ENCODE measurements around the gene UPP1. TPM values are rescaled to one million over a fixed set of nuclear protein-coding genes. Genes with fewer than 3 reads are reported as not detected.
"Not testable (repeated sequence)": the region's sequence is repeated elsewhere in the genome, so short reads cannot be mapped to it uniquely, and the experiment has no call there.

UPP1 gene
- total RNA-seq: 8.1 TPM

GRCh38 chr7:48089046-48090003 is at the start of gene UPP1:
UPP1 (plus strand) TSS chr7:48089265; CDS start chr7:48094784, 5,519 bp downstream.
- DNase-seq (ENCODE audit: low spot score): no peak

DNA sequence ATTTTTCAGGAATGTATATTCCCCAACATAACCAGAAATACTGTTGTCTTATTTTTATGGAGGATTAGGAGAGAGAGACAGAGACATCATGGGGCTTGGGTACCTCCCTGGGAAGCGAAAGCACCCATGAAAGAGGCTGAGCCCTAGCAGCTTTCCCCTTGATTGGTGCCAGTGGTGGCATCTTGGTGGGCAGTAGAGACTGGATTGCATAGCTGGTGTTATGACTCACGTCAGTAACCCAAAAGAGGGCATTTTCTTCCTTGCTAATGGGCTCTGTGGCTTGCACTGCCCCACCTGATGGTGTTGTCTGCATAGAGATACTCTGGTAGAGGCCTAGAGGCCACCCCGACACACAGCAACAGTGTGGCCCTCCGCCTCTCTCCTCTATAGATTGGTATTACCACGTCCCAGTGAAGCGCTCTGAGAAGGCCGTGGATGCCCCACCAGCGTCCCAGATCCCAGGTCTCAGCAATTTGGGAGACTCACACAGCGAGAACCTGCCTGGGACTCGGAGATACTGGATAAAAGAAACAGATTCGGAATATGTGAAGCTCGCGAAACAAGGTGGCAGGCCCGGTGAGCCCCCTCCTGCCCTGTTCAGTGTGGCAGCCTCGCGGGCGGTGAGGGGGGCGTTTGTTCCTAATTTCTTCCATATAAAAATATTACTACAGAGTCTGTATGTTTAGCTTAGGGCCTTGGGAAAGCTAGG is 48.0 kb upstream of the UPP1 start:
- ATAC-seq: no peak
- DNase-seq (ENCODE audit: low spot score): no peak

More at GRCh38 chr7:48089046-48090003, at the start of gene UPP1:
- peak; percentile 90 for ATAC-seq

- ATAC-seq: no peak
Measured at GRCh38 chr7:48041653-48041970, 47.5 kb upstream of the UPP1 start.

GRCh38 chr7:48042216-48042615 is 46.8 kb upstream of the UPP1 start:
- ATAC-seq (no peak), DNase-seq (ENCODE audit: low spot score) (no peak)

More at GRCh38 chr7:48041653-48041970, 47.5 kb upstream of the UPP1 start:
- DNase-seq (ENCODE audit: low spot score): no peak

GRCh38 chr7:48042636-48043035 is 46.4 kb upstream of the UPP1 start:
- ATAC-seq: no peak
- DNase-seq (ENCODE audit: low spot score): no peak

DNA sequence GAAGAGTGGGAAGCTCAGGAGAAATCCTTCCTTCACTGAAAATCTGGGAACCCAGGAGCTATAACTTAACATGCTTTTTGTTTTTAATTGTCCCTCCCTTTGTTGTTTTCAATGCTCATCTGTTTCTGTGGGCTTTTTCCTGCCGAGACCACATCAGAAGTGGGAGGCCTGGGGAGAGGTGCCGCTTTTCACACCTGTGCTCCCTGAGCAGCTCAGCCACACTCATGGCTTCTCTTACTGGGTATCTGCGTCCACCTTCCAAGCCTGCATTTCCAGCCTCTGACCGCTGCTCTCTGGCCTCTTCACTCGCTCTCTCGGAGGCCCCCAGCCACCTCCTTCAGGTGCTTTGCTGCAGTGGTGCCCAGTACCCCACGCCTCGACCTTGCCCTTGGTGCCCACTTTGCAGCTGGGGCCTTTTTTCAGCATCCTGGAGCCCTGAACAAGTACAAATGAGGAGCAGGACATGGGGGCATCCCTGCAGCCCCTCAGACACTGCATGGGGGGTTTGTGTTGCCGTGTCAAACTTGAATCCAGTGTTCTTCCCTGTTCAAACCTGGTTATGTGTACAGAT is 43.8 kb upstream of the UPP1 start:
- DNase-seq (ENCODE audit: low spot score): no peak
- ATAC-seq: no peak

DNA sequence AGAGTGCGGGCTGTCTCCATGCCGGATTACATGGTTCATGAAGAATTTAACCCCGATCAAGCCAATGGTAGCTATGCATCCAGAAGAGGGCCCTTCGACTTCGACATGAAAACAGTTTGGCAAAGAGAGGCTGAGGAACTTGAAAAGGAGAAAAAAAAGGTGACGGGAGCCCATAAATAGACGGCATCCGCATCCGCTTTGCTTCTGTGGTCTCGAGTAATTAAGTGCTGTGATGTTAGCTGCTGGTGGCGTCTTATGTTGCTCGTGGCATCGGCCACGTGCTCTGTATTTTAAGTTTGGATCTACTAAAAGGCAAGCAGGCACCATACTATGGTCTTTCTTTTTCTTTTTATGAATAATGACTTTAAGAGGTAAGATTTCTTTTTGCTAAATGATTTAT is 42.6 kb upstream of the UPP1 start:
- ATAC-seq: no peak
- DNase-seq (ENCODE audit: low spot score): no peak

DNA sequence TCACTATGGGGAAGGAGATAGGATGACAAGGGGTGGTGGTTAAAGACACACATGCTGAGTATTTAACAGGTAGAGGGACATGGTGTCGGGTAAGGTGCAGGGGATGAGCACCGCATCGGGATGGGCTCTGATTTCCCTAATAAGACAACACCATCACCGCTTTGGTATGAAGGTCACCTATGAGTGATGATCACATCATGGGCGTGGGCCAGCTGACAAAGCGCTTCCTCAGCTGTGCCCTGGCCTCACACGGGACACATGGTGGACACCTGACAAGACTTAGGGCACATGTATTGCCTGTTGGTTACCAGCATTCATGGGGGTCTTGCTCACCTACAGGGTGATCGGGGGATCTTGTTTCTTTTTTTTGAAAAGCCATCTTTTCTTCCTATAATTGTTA is 41.0 kb upstream of the UPP1 start:
- DNase-seq (ENCODE audit: low spot score): no peak
- no peak for ATAC-seq

GRCh38 chr7:48049850-48050249 is 39.2 kb upstream of the UPP1 start:
- DNase-seq (ENCODE audit: low spot score): no peak
- ATAC-seq: peak; percentile 48

DNA sequence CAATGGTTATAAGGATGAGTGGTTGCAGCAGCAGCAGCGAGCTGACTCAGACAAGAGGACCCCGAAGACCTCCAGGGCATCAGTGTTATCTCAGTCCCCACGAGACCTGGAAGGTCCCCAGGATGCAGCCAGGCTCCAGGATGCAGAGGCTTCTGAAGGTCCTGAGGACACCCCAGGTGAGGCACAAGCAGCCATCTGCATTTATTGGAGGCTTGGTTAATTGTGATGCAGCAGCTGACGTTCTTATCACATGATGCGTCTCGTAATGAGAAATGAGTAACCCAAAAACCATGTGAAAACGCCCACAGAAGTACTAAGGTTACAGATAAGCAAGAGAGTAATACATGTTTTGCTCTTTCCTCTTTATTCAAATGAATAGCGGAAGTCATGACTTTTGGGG is 36.3 kb upstream of the UPP1 start:
- ATAC-seq: no peak
- DNase-seq (ENCODE audit: low spot score): no peak

- DNase-seq (ENCODE audit: low spot score) (no peak), ATAC-seq (no peak)
Measured at GRCh38 chr7:48053736-48054135, 35.3 kb upstream of the UPP1 start.

DNA sequence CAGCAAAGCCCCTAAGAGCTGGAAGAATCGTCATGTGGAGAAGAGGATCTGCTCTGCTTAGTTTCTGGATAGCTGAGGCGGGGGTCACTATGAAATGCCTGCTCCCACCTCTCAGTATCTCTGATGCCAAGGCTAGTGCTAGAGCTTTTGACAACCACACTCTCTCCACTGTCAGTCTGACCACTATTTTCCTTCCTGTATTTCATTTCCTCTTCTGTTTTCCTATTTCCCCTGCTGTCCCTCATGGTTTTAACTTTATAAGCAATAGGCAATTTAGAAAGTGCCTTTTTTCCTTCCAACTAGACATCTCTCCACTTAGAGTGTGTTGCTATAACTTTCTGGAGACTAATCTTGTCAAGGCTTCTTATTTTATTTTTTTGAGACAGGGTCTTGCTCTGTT is 30.1 kb upstream of the UPP1 start:
- no peak for ATAC-seq
- DNase-seq (ENCODE audit: low spot score): no peak

- peak; percentile 31 for ATAC-seq
- DNase-seq (ENCODE audit: low spot score): no peak
Measured at GRCh38 chr7:48059706-48060105, 29.4 kb upstream of the UPP1 start.

DNA sequence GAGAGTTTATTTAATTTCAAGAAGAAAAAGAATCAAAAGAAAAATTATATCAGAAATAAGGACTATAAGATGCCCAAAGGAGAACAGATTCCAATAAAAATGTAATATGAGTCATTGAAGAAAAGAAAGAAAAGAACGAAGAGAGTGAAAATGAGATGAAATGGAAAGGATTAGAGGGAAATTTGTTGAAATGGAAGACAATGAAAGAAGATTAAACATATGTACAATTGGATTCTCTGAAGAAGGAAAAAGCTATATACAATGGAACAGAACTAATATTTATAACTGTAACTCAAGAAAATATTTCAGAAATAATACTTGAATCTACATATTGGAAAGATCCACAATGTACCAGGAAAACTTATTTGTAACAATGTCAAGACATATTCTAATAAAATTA is 25.1 kb upstream of the UPP1 start:
- ATAC-seq (no peak), DNase-seq (ENCODE audit: low spot score) (no peak)

GRCh38 chr7:48067475-48067874 is 21.6 kb upstream of the UPP1 start:
- ATAC-seq: no peak
- DNase-seq (ENCODE audit: low spot score): no peak

- DNase-seq (ENCODE audit: low spot score) (no peak), ATAC-seq (no peak)
Measured at GRCh38 chr7:48074204-48074654, 14.8 kb upstream of the UPP1 start.

DNA sequence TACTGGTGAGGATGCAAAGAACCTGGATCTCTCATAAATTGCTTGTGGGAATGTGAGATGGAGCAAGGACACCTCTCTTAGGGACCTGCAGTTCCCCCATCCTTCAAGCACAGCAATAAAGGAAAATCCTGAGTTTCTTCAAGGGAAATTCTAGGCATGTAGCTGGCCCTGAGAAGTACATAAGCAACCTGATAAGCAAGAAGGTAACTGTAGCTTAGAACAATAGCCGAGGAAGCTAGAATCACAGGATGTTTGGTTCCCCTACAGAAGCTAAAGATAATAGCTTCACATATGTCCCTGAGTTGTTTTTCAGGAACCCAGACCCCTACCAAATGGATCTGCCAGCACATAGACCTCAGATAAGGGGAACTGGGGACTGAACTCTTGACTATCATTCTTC is 11.6 kb upstream of the UPP1 start:
- ATAC-seq (no peak), DNase-seq (ENCODE audit: low spot score) (no peak)

DNA sequence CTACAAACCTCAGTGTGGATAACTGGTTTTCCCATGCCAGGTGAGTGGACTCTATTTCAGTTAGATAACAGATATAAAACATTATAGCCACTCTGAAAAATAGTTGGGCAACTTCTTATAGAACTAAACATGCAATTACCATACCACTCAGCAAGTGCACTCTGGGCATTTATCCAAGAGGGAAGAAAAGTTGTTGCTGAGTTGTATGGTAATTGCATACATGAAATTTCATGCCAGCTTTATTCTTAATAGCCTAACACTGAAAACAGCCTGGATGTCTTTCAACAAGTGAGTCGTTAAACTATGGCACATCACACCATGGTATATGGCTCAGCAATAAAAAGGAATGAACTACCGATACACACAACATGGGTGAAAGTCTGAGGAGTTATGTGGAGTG is 10.6 kb upstream of the UPP1 start:
- no peak for ATAC-seq
- DNase-seq (ENCODE audit: low spot score): no peak

- DNase-seq (ENCODE audit: low spot score); ATAC-seq: not testable (repeated sequence)
Measured at GRCh38 chr7:48082378-48082777, 6.7 kb upstream of the UPP1 start.

DNA sequence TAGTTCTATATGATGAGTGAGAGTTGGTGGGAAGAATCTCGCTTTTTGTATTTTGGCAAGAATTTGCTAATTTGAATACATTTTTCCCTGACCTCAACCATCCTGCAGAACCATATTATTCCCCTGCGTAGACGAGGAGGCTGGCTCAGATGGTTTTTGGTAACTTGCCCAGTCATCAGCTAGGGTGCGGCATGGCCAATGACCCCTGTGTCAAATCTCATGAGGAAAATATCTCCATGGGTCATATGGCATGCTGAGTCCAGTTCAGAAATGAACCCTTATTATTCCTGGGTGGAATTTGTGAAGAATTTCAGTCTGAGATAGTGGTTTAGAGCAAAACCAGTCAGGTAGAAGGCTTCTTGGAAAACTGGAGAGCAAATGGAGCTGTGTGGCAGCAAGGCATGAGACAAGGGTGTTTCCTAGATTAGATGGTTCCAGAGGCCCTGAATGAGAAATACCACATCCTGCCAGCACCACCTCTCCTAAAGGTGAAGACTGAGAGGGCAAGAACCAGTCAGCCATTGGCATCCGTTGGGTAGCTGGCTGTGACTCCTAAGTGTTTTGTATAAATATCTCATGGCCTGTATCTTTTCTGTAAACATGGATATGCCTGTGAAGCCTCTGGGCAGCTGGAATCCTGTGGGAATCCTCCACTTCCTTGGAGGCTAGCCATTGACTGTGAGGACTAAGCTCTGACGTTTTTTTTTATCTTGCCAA is 5.8 kb upstream of the UPP1 start:
- DNase-seq (ENCODE audit: low spot score): no peak
- ATAC-seq: peak; percentile 46

All from left lobe of liver (tissue), 2 donors.